K562 (cell line): ENCODE data around the gene TAS2R16.

ENCODE experiments used
- EZH2 ChIP-seq: IDR thresholded peaks from 2 replicates; pipeline ENCODE4 v1.6.1; 2012; ENCODE audit warnings: low read depth, mild to moderate bottlenecking, inconsistent platforms, low read length, borderline replicate concordance
- MYC ChIP-seq, 2 experiments: fragments of 250-450 bp in 1 of 2; sonication (Bioruptor Pico) in 1 of 2; IDR thresholded peaks; 2 replicates each; pipeline versions ENCODE4 v1.5.1 to v1.6.1; 2012 to 2021; ENCODE audit warnings: low read depth in 2 of 2, borderline replicate concordance in 1 of 2, improper control_type of control experiment in 1 of 2, low read length in 1 of 2, mild to moderate bottlenecking in 1 of 2, moderate library complexity in 1 of 2
- PREB ChIP-seq: sonication (generic); formaldehyde crosslinking; IDR thresholded peaks from 2 replicates; pipeline ENCODE4 v1.8.1; 2023; ENCODE audit warnings: mild to moderate bottlenecking, missing genetic modification reagents
- YBX1 ChIP-seq: fragments of 450-650 bp; IDR thresholded peaks from 2 replicates; pipeline ENCODE4 v1.7.1; 2016; ENCODE audit warnings: mild to moderate bottlenecking
- TF ChIP-seq, protein P1 (sequence below): fragments of 450-650 bp; IDR thresholded peaks from 2 replicates; pipeline ENCODE4 v1.6.1; 2016
- TF ChIP-seq, protein P2 (sequence below), 2 experiments: fragments of 450-650 bp; formaldehyde crosslinking in 1 of 2; IDR thresholded peaks; 2 replicates each; pipeline versions ENCODE4 v1.4.0 to v1.6.1; 2014 to 2020; ENCODE audit warnings: mild to moderate bottlenecking in 2 of 2, borderline replicate concordance in 1 of 2, low read depth in 1 of 2
- TF ChIP-seq, protein P3 (sequence below), 3 experiments: IDR thresholded peaks in 2 of 3; conservative IDR thresholded peaks in 1 of 3; 2 replicates each; pipeline ENCODE4 v1.5.1; 2011 to 2012; ENCODE audit warnings: low read length in 3 of 3, mild to moderate bottlenecking in 3 of 3, control low read depth in 2 of 3, improper control_type of control experiment in 1 of 3, inconsistent platforms in 1 of 3, low read depth in 1 of 3, mixed read lengths in 1 of 3, moderate library complexity in 1 of 3; ENCODE audit not compliant: insufficient read depth in 2 of 3
- TF ChIP-seq, protein P4 (sequence below): sonication (generic); formaldehyde crosslinking; IDR thresholded peaks from 2 replicates; pipeline ENCODE4 v1.8.1; 2023; ENCODE audit warnings: mild to moderate bottlenecking, missing genetic modification reagents

DNA sequence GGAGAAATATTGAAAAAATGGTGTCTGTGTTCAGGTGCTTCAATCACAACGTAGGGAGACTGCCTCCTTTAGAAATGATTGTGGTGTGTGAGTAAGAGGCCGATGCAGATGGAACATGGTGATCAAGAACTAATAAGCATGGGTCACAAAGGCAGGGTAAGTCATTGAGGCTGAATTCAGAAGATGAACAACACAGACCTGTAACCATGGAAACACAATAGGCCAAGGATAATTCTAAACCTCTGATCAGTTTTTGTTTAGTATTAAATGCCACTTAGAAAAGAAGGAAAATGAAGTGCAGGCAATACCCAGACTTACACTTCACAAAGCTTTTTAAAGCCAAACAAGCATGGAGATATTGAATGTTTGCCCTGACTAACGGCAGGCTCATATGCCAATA lies 32.8 kb upstream of the TAS2R16 start:
- TF ChIP-seq, protein P1, sequence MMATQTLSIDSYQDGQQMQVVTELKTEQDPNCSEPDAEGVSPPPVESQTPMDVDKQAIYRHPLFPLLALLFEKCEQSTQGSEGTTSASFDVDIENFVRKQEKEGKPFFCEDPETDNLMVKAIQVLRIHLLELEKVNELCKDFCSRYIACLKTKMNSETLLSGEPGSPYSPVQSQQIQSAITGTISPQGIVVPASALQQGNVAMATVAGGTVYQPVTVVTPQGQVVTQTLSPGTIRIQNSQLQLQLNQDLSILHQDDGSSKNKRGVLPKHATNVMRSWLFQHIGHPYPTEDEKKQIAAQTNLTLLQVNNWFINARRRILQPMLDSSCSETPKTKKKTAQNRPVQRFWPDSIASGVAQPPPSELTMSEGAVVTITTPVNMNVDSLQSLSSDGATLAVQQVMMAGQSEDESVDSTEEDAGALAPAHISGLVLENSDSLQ, result no peak
- TF ChIP-seq PREB (CRISPR knock-in tag), result no peak
- TF ChIP-seq EZH2, result no peak
- no peak for TF ChIP-seq YBX1
- TF ChIP-seq, protein P2, sequence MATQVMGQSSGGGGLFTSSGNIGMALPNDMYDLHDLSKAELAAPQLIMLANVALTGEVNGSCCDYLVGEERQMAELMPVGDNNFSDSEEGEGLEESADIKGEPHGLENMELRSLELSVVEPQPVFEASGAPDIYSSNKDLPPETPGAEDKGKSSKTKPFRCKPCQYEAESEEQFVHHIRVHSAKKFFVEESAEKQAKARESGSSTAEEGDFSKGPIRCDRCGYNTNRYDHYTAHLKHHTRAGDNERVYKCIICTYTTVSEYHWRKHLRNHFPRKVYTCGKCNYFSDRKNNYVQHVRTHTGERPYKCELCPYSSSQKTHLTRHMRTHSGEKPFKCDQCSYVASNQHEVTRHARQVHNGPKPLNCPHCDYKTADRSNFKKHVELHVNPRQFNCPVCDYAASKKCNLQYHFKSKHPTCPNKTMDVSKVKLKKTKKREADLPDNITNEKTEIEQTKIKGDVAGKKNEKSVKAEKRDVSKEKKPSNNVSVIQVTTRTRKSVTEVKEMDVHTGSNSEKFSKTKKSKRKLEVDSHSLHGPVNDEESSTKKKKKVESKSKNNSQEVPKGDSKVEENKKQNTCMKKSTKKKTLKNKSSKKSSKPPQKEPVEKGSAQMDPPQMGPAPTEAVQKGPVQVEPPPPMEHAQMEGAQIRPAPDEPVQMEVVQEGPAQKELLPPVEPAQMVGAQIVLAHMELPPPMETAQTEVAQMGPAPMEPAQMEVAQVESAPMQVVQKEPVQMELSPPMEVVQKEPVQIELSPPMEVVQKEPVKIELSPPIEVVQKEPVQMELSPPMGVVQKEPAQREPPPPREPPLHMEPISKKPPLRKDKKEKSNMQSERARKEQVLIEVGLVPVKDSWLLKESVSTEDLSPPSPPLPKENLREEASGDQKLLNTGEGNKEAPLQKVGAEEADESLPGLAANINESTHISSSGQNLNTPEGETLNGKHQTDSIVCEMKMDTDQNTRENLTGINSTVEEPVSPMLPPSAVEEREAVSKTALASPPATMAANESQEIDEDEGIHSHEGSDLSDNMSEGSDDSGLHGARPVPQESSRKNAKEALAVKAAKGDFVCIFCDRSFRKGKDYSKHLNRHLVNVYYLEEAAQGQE (IDR thresholded peaks at IDR 0.05; ENCODE audit: borderline replicate concordance), result no peak
- TF ChIP-seq, protein P2 (CRISPR knock-in tag; IDR thresholded peaks at IDR 0.05; ENCODE audit: low read depth), result no peak
- TF ChIP-seq MYC (IDR thresholded peaks at IDR 0.05; ENCODE audit: low read depth, low read length), result no peak
- no peak for TF ChIP-seq MYC (CRISPR knock-in tag; IDR thresholded peaks at IDR 0.05; ENCODE audit: borderline replicate concordance, low read depth)
- TF ChIP-seq, protein P3, sequence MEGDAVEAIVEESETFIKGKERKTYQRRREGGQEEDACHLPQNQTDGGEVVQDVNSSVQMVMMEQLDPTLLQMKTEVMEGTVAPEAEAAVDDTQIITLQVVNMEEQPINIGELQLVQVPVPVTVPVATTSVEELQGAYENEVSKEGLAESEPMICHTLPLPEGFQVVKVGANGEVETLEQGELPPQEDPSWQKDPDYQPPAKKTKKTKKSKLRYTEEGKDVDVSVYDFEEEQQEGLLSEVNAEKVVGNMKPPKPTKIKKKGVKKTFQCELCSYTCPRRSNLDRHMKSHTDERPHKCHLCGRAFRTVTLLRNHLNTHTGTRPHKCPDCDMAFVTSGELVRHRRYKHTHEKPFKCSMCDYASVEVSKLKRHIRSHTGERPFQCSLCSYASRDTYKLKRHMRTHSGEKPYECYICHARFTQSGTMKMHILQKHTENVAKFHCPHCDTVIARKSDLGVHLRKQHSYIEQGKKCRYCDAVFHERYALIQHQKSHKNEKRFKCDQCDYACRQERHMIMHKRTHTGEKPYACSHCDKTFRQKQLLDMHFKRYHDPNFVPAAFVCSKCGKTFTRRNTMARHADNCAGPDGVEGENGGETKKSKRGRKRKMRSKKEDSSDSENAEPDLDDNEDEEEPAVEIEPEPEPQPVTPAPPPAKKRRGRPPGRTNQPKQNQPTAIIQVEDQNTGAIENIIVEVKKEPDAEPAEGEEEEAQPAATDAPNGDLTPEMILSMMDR (IDR thresholded peaks at IDR 0.05 in 2 of 3, conservative IDR thresholded peaks at IDR 0.05 in 1 of 3; ENCODE audit: insufficient read depth in 2 of 3, low read depth in 1 of 3, low read length in 3 of 3), result no peak
- TF ChIP-seq, protein P4, sequence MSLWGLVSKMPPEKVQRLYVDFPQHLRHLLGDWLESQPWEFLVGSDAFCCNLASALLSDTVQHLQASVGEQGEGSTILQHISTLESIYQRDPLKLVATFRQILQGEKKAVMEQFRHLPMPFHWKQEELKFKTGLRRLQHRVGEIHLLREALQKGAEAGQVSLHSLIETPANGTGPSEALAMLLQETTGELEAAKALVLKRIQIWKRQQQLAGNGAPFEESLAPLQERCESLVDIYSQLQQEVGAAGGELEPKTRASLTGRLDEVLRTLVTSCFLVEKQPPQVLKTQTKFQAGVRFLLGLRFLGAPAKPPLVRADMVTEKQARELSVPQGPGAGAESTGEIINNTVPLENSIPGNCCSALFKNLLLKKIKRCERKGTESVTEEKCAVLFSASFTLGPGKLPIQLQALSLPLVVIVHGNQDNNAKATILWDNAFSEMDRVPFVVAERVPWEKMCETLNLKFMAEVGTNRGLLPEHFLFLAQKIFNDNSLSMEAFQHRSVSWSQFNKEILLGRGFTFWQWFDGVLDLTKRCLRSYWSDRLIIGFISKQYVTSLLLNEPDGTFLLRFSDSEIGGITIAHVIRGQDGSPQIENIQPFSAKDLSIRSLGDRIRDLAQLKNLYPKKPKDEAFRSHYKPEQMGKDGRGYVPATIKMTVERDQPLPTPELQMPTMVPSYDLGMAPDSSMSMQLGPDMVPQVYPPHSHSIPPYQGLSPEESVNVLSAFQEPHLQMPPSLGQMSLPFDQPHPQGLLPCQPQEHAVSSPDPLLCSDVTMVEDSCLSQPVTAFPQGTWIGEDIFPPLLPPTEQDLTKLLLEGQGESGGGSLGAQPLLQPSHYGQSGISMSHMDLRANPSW, result no peak
